Left lobe of liver (tissue), 2 donors: ENCODE data around the gene PLP2. TPM values are rescaled to one million over a fixed set of nuclear protein-coding genes. Genes with fewer than 3 reads are reported as not detected.
A peak's percentile ranks its signal among the peaks of the same experiment; 100 is the strongest.
"Not testable (repeated sequence)": the region's sequence is repeated elsewhere in the genome, so short reads cannot be mapped to it uniquely, and the experiment has no call there.

Experiments
- ATAC-seq: fragments of 200-7000 bp; cut with Tn5 transposase; one replicate; pipeline ENCODE4 v1.9.1; 2020; ENCODE audit warnings: mild to moderate bottlenecking, moderate library complexity
- DNase-seq: peaks from one replicate; pipeline ENCODE4 v3.0.0-alpha.2; 2020; ENCODE audit warnings: low spot score
- total RNA-seq: library from RNA; stranded (reverse); gene quantifications from one replicate; pipeline ENCODE4 v1.2.1, GENCODE V29; 2021
- donor health status: DM: no; HTN: no; CAD: no; lungs with moderate emphysema.
- donor health status: DM: no; HTN: yes; CAD: no.

Gene PLP2, protein sequence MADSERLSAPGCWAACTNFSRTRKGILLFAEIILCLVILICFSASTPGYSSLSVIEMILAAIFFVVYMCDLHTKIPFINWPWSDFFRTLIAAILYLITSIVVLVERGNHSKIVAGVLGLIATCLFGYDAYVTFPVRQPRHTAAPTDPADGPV
- total RNA-seq, result 11.7 TPM

DNA sequence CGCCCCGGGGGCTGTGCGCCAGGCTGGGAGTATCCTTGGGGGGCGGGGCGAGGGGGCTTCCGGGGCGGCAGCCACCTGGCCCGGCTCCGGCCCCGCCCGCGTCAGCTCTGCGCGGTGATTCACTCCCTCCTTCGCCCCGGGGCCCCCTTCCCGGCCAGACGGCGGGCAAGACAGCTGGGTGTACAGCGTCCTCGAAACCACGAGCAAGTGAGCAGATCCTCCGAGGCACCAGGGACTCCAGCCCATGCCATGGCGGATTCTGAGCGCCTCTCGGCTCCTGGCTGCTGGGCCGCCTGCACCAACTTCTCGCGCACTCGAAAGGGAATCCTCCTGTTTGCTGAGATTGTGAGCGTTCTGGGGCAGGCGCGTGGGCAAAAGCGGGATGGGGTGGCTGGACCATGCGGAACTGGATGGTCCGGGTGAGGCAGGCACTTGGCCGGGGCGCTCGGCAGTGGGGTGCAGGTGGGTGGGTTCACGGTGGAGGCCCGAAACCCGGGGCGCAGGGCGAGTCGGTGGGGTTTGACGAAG is at the start of gene PLP2:
Gene PLP2, plus strand, starts transcription at position 147 of the 528 bp plus-strand sequence. Its CDS starts 103 bp downstream, at position 250.
- no peak for DNase-seq
- ATAC-seq, result peak; percentile 52

DNA sequence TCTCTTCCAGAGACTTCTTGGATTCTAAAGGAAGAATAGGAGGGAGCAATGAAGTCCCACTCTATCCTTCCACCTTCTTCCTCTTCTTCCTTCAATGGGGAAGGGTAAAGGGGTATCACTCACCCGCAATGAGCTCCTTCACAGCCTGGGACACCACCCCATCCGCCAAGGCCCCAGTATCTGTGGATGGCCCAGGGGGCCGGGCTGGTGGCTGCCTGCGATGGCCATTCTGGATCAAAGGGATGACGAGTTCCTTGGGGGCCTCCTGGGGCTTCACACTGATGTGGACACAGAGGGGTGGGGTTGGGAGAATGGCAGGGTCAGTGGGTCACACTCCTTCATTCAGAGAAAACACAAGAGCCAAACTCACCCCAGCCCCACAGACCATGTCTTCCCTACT is 49.2 kb upstream of the PLP2 start:
- ATAC-seq (no peak), DNase-seq (no peak)

DNA sequence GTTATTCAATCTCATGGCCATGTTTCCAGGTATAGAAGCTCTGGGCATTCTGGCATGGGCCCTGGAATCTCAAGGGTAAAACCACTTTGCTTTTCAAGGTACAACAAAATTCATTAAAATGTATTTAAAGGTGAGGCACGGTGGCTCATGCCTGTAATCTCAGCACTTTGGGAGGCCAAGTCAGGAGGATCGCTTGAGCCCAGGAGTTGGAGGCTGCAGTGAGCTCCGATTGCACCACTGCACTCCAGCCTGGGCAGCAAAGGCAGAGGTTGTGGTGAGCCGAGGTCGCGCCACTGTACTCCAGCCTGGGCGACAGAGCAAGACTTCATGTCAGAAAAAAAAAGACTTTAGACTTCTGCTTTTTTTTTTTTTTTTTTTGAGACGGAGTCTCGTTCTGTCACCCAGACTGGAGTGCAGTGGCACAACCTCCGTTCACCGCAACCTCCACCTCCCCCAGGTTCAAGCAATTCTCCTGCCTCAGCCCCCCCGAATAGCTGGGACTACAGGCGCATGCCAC is 43.9 kb upstream of the PLP2 start:
- ATAC-seq, DNase-seq: not testable (repeated sequence)

DNA sequence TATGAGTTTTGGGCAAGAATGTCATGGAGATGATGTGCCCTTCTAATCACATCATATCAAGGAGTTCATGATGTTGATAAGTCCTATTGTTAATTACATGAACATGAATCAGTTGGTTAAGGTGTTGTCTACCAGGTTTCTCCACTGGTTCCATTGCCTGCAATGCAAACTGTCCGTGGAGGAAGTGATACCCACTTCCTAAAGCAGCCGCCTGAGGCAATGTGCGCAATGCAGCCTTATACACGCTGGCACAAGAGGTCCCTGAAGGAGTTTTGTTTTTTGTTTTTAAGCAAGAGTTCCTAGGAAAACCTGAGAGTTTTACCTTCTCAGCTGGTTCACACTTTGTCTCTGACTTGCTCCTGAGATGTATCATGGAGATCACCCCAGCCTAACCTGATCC is 42.3 kb upstream of the PLP2 start:
- DNase-seq (no peak), ATAC-seq (no peak)

DNA sequence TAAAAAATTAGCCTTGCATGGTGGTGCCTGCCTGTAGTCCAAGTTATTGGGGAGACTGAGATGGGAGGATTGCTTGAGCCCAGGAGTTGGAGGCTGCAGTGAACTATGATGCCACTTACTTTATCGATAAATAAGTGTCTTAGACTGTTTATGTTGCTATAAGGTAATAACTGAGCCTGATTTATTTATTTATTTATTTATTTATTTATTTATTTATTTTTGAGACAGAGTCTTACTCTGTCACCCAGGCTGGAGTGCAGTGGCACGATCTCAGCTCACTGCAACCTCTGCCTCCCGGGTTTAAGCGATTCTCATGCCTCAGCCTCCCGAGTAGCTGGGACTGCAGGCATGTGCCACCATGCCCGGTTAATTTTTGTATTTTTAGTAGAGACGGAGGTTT is 39.4 kb upstream of the PLP2 start:
- ATAC-seq, DNase-seq: not testable (repeated sequence)

DNA sequence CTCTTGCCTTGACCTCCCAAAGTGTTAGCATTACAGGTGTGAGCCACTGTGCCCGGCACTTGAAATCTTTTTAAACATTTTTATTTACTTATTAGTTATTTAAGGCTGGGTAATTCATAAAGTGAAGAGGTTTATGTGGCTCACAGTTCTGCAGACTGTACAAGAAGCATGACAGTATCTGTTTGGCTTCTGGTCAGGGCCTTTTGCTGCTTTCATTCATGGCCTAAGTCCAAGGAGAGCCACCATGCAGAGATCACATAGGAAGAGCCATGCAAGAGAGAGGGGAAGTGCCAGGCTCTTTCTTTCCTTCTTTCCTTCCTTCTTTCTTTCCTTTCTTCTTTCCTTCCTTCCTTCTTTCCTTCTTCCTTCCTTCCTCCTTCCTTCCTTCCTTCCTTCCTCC is 37.9 kb upstream of the PLP2 start:
- DNase-seq, result no peak
- no peak for ATAC-seq

DNA sequence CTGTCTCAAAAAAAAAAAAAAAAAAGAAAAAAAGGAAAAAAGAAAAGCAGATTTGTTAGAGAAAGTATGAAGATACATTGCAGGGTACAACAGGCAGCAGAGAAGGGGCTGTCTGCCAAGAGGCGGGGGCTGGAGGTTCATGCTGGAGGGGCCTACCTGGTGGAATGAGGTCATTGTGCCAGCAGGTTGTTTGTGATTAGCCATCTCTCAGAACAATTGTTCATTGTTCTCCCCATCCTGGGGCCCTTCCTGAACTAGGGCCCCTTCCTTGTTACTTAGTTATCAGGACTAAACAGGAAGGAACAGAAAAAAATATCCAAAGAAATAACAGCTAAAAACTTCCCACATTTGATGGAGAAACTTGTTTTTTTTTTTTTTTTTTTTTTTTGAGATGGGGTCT is 34.2 kb upstream of the PLP2 start:
- no peak for DNase-seq
- ATAC-seq, result no peak

DNA sequence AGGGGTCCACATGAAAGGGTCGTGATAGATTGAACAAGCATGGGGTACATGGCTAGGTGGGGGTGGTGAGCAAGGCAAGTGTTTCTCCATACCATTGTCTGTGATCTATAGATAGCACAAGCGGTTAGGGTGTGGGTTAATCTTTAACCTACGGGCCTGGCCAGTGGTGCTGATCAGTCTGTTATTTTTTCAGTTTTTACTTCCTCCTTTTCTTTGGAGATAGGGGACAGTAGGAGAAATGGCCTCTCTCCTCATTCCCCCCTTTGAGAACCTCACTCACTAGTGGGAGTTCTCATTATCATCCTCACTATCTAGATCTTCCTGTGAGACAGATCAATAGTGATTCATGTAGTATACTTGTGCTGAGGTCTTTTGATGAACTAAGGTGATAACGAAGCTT is 32.0 kb upstream of the PLP2 start:
- ATAC-seq (no peak), DNase-seq (no peak)

DNA sequence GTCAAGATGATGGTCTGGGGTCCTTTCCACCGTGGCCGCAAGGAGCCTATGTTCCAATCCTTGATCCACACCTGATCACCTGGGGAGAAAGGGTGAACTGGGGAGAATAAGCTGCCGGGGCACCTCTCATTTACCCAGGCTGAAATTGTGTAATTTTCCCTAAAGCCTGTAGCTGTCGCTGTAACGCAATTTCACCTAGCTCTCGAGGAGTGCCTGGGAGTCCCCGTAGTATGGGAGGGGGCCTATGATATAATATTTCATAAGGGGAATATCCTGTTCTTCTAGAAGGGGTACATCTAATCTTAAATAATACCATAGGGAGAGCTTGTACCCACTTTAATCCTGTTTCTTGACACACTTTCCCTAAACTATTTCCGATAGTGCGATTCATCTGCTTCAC is 29.4 kb upstream of the PLP2 start:
- not testable (repeated sequence) for DNase-seq
- peak; percentile 31 for ATAC-seq

DNA sequence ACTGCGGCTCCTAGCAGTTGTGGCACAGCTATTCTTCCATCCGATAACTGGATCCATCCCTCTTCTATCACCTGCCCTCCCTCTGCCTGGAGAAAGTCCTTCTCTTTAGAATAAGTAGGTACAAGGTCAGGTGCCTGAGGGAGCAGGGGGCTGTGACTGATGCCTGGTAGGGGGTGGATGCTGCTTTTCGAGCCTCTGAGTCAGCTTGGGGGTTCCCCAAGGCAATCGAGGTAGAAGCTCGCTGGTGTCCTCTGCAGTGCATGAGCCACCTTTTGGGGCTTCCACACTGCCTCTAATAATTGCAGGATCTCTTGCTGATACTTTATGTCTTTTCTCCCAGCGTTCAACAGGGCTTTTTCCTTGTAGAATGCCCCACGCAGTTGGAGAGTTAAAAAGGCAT is 28.5 kb upstream of the PLP2 start:
- not testable (repeated sequence) for ATAC-seq, DNase-seq

DNA sequence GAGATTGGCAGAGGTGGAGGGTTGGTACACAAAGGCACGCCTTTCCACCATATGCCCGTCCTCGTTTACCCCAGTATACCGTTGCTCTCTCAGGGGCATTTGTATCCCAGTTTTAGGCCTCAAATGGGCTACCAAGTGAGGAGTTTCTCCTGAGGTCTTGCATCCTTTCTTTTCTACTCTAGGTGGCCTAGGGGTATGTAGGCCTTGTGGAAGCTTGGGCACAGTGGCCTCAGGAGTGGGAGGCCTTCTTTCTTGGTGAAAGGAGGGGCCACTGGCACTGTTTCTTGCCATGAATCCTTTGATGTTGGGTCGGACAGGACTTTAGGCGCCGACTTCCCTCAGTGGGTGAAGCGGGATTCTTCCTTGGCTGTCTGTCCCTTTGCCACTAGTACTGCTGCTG is 24.4 kb upstream of the PLP2 start:
- ATAC-seq (no peak), DNase-seq (no peak)

DNA sequence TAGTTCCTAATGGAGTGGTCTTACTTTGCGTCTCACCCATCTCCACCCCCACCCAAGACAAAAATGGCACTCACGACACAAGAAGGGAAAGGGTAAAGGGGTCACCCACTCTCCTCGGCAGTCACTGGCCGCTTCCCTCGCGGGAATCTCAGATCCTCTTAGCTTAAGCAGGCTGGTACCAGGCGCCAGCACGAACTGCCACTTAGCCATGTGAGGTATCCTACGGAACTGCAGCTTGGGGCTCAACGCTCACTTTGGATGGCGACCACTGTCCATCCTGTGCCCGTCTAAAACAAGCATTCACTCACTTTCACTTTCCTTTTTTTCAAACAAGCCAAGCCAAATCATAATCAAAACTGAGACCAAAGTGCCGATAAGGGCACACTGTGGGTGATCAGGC is 23.8 kb upstream of the PLP2 start:
- DNase-seq (no peak), ATAC-seq (no peak)

DNA sequence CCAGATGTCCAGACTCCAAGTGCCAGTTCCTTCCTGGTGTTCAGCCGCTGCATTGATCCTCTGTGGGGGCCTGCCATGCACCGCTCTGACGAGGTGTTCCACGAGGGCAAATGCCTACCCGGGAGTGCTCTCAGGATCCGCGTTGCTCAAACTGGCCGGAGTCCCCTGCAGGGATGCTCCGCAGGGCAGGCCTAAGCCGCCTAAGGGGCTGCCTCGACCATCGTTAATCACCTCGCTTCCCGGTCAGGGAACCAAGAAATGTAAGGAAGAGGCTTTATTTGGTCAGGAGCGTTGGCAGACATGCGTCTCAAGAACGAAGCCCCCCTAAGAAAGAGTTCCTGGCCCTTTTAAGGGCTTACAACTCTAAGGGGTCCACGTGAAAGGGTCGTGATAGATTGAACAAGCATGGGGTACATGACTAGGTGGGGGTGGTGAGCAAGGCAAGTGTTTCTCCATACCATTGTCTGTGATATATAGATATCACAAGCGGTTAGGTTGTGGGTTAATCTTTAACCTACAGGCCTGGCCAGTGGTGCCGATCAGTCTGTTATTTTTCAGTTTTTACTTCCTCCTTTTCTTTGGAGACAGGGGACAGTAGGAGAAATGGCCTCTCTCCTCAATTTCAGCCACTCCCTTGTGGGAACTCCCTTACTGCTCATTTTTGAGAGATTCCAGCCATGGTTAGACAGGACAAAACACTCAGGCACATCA is 23.2 kb upstream of the PLP2 start:
- not testable (repeated sequence) for ATAC-seq, DNase-seq

DNA sequence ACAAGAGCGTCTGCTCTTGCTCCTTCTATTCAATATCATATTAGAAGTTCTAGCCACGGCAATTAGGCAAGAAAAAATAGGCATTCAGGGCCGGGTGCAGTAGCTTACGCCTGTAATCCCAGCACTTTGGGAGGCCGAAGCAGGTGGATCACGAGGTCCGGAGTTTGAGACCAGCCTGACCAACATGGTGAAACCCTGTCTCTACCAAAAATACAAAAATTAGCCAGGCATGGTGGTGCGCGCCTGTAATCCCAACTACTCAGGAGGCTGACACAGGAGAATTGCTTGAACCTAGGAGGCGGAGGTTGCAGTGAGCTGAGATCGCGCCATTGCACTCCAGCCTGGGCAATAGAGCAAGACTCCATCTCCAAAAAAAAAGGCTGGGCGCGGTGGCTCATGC is 22.4 kb upstream of the PLP2 start:
- DNase-seq, ATAC-seq: not testable (repeated sequence)

DNA sequence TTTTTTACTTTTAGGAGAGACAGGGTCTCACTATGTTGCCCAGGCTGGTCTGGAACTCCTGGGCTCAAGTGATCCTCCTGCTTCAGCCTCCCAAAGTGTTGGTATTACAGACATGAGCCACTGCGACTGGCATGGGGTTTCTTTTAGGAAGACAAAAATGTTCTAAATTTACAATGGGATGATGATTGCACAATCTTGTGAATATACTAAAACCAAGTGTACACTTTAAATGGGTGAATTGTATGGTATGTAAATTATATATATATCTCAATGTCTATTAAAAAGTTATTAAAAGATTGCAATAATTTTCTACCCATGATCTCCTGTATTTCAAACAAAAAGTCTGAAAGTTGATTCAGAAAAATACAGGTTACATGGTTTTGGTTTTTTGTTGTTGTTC is 18.2 kb upstream of the PLP2 start:
- ATAC-seq (no peak), DNase-seq (no peak)

DNA sequence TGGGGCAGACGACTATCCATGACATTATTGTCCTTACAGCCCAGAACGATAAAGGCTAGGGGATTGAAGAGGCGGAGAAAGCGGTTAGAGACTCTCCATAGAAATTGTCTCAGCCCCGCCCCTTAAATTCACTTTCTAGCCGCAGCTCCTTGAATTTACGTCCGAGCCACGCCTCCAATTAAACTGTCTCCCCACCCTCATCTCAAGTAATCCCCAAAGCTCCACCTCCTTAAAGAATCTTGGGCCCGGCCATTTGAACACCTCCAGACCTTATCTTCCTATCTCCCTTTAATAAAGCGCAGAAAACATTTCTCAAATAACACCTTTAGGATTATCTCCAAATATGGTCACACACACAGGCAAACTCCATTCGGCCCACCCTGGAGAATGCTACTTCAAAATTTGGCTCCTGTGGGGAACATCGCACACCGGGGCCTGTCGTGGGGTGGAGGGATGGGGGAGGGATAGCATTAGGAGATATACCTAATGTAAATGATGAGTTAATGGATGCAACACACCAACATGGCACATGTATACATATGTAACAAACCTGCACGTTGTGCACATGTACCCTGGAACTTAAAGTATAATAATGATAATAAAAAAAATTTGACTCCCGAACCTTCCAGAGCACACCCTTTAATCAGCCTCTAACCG is 16.3 kb upstream of the PLP2 start:
- ATAC-seq, result no peak
- no peak for DNase-seq

DNA sequence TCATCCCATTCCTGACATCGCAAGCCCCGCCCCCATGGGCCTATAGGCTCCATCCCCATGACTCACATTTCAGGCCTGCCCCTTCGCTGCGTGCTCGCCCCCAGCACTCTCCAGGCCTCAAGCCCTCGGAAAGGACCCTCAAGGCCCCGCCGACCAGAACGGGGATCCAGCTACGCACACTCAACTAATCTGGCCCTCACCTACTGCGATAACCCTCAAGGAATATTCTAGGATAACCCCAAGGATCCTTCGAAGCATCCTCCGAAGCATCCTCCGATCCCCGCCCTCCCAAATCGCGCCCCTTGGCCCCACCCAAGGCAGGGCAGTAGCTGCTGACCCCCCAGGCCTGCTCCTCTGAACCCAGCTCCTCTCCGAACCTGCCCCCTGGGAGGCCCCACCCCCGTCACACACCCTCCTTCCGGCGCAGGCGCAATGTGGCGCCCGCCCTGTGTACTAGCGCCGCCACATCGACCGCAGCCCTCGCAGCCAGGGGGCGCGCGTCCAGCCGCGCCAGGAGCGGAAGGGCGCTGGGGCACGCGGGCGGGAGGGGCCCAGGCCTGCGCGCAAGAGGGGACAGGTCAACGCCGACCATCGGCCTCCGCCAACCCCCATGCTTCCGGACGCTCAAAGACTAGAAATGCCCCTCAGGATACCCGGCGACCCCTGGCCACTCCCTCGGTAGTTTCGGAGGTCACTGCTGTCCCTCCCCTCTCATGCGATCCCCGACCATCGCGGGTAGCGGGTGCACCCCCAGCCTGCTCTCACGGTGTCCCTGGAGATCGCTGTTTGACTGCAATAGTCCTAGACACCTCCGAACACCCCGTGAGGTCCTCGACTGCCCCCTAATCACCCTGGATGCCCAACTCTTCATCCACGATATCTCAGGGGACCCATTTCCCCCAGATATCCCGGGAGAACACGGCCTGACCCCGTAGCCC is 15.5 kb upstream of the PLP2 start:
- peak; percentile 96 for ATAC-seq
- peak; percentile 89 for DNase-seq

DNA sequence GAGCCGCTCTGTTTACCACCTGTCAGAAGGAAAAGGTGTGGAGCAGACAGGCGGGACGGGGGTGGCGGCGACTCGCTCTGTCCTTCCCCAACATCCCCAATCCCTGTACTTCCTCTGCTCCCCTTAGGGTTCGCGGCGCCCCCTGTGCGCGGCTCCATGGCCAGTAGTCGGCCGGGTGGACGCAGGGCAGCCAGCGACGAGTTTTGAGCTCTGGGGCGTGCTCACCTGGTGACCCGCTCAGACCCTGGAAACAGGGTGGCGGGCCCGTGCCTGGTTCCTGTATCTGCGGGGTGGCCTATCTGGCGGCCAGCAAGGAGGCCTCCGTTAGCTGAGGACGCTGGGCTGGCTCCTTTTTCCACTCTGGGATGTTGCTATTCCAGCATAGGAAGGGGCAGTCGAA is 14.5 kb upstream of the PLP2 start:
- DNase-seq, result no peak
- ATAC-seq, result no peak

DNA sequence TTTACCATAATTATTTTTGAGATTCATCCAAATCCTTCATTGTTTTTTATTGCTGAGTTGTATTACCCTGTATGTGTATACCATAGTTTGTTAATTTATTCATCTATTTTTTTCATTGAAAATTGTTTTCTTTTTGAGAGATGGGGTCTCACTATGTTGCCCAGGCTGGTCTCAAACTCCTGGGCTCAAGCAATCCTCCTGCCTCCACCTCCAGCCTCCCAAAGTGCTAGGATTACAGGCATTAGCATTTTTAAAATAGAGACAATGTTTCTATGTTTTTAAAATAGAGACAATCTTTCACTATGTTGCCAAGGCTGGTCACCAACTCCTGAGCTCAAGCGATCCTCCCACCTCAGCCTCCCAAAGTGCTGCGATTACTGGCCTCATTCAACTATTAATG is 10.8 kb upstream of the PLP2 start:
- ATAC-seq (no peak), DNase-seq (no peak)

DNA sequence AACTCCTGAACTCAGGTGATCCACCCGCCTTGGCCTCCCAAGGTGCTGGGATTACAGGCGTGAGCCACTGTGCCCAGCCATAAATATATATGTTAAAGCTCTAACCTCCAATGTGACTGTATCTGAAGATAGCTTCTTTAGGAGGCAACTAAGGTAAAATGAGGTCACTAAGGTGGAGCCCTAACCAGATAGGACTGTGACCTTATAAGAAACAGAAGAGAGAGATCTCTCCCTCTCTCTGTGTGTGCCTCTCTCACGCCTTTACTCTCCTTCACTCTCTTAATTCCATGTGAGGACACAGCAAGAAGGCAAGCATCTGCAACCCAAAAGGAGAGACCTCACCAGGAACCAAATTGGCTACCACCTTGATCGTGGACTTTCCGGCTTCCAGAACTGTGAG is 10.1 kb upstream of the PLP2 start:
- DNase-seq, result no peak
- ATAC-seq, result no peak

DNA sequence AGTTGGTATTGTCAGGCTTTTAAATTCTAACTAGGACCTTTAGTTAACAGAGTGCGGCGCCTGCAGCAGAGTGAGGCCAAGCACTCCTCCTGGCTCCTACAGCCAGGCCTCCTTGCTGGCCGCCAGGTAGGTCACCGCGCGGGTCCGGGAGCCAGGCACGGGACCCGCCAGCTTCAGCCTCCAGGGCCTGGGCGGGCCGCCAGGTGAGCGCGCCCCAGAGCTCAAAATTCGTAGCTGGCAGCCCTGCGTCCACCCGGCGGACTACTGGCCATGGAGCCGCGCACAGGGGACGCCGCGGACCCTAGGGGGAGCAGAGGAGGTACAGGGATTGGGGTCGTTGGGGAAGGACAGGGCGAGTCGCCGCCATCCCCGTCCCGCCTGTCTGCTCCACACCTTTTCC is 9.1 kb upstream of the PLP2 start, which contains the start of gene MAGIX:
Gene MAGIX, plus strand, starts transcription at position 139 of the 400 bp plus-strand sequence. Its CDS starts 132 bp downstream, at position 271.
- peak; percentile 67 for ATAC-seq
- peak; percentile 79 for DNase-seq
